Body of pancreas (tissue), 4 donors: ENCODE results near the gene ADGRV1. TPM values are rescaled to one million over a fixed set of nuclear protein-coding genes. Genes with fewer than 3 reads are reported as not detected.

Experiments
- ATAC-seq: fragments of 150-250 bp; one replicate; pipeline ENCODE4 v1.9.1; 2016
- DNase-seq, 4 donors: peaks; one replicate each; pipeline ENCODE4 v3.0.0-alpha.2; 2019
- H3K27ac ChIP-seq, 4 donors: fragments of 200-600 bp; sonication (generic); 1 replicate in 3 of 4; 2 replicates in 1 of 4; pipeline versions ENCODE4 v1.5.1 to v1.6.1; 2016 to 2019; ENCODE audit warnings: mild to moderate bottlenecking in 1 of 4, mixed read lengths in 1 of 4, moderate library complexity in 1 of 4
- H3K27me3 ChIP-seq, 2 donors: fragments of 200-600 bp; sonication (generic); one replicate each; pipeline ENCODE4 v1.6.0; 2016; ENCODE audit warnings: mild to moderate bottlenecking in 1 of 2
- H3K36me3 ChIP-seq, 2 donors: fragments of 200-600 bp; sonication (generic); replicated peaks in 1 of 2; 2 replicates each; pipeline ENCODE4 v1.5.1; 2016; ENCODE audit warnings: low read depth in 2 of 2; ENCODE audit not compliant: insufficient read depth in 1 of 2
- H3K4me1 ChIP-seq: fragments of 200-600 bp; sonication (generic); one replicate; pipeline ENCODE4 v1.6.0; 2016
- H3K4me3 ChIP-seq, 2 donors: fragments of 200-600 bp; sonication (generic); 1 replicate in 1 of 2; 2 replicates in 1 of 2; pipeline ENCODE4 v1.5.1; 2016 to 2019
- H3K9me3 ChIP-seq, 3 donors: fragments of 200-600 bp; sonication (generic); 1 replicate in 2 of 3; 2 replicates in 1 of 3; pipeline ENCODE4 v1.5.1; 2016
- POLR2A ChIP-seq, 3 donors: fragments of 450-650 bp; IDR thresholded peaks; one replicate each; pipeline ENCODE4 v1.6.1; 2016; ENCODE audit warnings: antibody characterized with exemption in 3 of 3, mild to moderate bottlenecking in 2 of 3
- WGBS, 2 donors: methylation state at CpG; one replicate each; pipeline ENCODE4 v1.1.5; 2017; 5-methylcytosine and 5-hydroxymethylcytosine counted together
- intact Hi-C: fragments of 100-400 bp; cut with DNase I; formaldehyde crosslinking; loops from one replicate; pipeline ENCODE4 v1.15.1; 2023
- total RNA-seq, 2 donors: library from RNA; depleted of rRNA; stranded (reverse); fragments of >200 nt; gene quantifications; one replicate each; pipeline ENCODE4 v1.1.0, GENCODE V29; 2016
- TF ChIP-seq, protein P1 (sequence below), 7 experiments: fragments of 450-650 bp in 4 of 7; fragments of 200-600 bp in 3 of 7; sonication (generic) in 3 of 7; IDR thresholded peaks; one replicate each; pipeline ENCODE4 v1.5.1; 2016 to 2019; ENCODE audit warnings: antibody characterized with exemption in 7 of 7

The ADGRV1 gene
- total RNA-seq, 2 donors from 2014 or later, result 19.2 to 21.4 TPM

DNA sequence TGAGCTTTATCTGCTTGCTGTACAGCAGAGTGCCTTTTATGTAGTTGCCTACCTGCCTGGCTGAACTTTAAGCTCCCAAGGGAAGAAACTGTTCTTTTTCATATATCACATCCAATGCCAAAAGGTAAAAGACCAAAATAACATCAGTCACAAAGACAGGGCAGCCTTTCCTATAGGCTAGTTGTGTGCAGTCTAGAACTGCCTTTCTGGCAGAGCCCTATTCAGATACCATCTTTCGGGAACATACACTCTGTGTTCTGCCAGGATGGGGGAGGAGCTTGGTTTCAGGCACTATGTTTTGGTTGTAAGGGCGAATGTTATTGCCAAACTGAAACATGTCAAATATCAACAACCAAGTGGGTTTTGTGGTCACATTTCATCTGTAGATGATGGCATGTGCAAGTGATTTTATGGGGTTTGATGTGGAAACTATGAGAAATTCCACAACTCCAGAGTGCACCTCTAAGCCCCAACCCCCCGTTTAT lies 314.5 kb downstream of the ADGRV1 start:
- Histone ChIP-seq H3K36me3 (no peaks in the 10 kb centered on the region), H3K27me3 (no peaks in the 10 kb centered on the region), H3K9me3 (no peaks in the 10 kb centered on the region), H3K4me3 (no peak overlapping the region), H3K4me1 (peaks cover 8% of the 10 kb centered on the region), H3K27ac (no peak overlapping the region)
- TF ChIP-seq, protein P1, sequence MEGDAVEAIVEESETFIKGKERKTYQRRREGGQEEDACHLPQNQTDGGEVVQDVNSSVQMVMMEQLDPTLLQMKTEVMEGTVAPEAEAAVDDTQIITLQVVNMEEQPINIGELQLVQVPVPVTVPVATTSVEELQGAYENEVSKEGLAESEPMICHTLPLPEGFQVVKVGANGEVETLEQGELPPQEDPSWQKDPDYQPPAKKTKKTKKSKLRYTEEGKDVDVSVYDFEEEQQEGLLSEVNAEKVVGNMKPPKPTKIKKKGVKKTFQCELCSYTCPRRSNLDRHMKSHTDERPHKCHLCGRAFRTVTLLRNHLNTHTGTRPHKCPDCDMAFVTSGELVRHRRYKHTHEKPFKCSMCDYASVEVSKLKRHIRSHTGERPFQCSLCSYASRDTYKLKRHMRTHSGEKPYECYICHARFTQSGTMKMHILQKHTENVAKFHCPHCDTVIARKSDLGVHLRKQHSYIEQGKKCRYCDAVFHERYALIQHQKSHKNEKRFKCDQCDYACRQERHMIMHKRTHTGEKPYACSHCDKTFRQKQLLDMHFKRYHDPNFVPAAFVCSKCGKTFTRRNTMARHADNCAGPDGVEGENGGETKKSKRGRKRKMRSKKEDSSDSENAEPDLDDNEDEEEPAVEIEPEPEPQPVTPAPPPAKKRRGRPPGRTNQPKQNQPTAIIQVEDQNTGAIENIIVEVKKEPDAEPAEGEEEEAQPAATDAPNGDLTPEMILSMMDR (IDR thresholded peaks at IDR 0.05), result no peak
- no peak for TF ChIP-seq POLR2A (IDR thresholded peaks at IDR 0.05)
- 52 to 64% methylated on average over 3 of the region's 3 CpGs for WGBS, 2 donors
- DNase-seq (peak; percentile 16 to 52 (median 20)), ATAC-seq (peak; percentile 64)
- intact Hi-C loops, result loop anchor here (10.0 kb wide), 1 partner anchor 352 kb away; no protein-coding TSS in a partner anchor

DNA sequence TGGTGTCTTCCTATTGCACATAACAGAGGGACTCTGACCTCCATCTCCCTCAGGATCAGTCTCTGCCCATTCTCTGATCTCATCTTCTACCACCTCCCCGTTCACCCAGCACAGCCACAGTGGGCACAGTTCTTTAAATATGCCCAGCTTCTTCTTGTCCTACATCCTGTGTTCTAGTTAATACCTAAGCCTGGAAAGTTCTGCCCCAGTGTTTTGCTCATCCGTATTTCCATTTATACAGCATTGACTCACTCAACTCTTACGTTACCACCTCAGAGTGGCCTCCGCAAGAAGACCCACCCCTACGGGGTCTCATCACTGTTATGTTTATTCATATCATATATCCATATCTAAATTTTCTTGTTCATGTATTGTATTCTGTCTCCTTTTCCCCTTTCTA lies 315.5 kb downstream of the ADGRV1 start:
- no peak for TF ChIP-seq POLR2A (IDR thresholded peaks at IDR 0.05)
- TF ChIP-seq, protein P1 (IDR thresholded peaks at IDR 0.05), result no peak
- no peak for ATAC-seq
- Histone ChIP-seq H3K36me3 (no peaks in the 10 kb centered on the region), H3K27ac (no peak overlapping the region), H3K9me3 (no peaks in the 10 kb centered on the region), H3K4me1 (peaks cover 15% of the 10 kb centered on the region), H3K4me3 (no peak overlapping the region), H3K27me3 (no peaks in the 10 kb centered on the region)
- intact Hi-C loops, result loop anchor here (10.0 kb wide), 1 partner anchor 351 kb away; no protein-coding TSS in a partner anchor
- no peak for DNase-seq
- 93 to 96% methylated on average over 5 of the region's 5 CpGs for WGBS, 2 donors

- TF ChIP-seq POLR2A (IDR thresholded peaks at IDR 0.05), result no peak
- TF ChIP-seq, protein P1 (IDR thresholded peaks at IDR 0.05), result no peak
- Histone ChIP-seq H3K4me3 (no peak overlapping the region), H3K27me3 (no peaks in the 10 kb centered on the region), H3K9me3 (no peaks in the 10 kb centered on the region), H3K4me1 (peaks cover 15% of the 10 kb centered on the region), H3K36me3 (no peaks in the 10 kb centered on the region), H3K27ac (no peak overlapping the region)
- ATAC-seq (no peak), DNase-seq (no peak)
- intact Hi-C loops, result loop anchor here (10.0 kb wide), 1 partner anchor 349 kb away; no protein-coding TSS in a partner anchor
These were observed 316.9 kb downstream of the ADGRV1 start for GRCh38 chr5:90875456-90875855.

DNA sequence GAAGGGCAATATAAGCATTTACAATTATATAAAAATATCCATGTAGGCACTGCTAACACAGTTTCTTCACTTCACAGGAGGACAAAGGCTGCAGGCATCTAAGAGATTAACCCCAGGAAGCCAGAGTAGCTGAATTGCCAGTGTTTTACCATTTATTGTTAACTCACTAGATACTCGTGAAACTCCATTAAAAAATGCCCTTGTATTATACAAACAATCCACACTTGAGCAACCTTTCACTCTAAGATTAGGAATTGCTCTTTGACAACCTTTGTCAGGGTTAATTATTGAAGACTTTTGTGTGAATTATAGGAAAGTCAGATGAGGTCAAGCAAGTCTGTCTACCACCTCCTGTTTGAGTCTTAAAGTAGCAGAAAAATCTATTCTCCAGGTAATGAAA lies 317.8 kb downstream of the ADGRV1 start:
- H3K36me3 ChIP-seq, result no peaks in the 10 kb centered on the region

More for the DNA sequence above, 317.8 kb downstream of the ADGRV1 start:
- H3K4me3 ChIP-seq, result no peak overlapping the region
- no peaks in the 10 kb centered on the region for H3K9me3 ChIP-seq
- H3K27me3 ChIP-seq, result no peaks in the 10 kb centered on the region
- 15 to 22% methylated on average over 1 of the region's 1 CpG for WGBS, 2 donors
- intact Hi-C loops, result loop anchor here (10.0 kb wide), 1 partner anchor 348 kb away; no protein-coding TSS in a partner anchor
- peaks cover 15% of the 10 kb centered on the region for H3K4me1 ChIP-seq
- no peak overlapping the region for H3K27ac ChIP-seq
- no peak for ATAC-seq
- no peak for DNase-seq
- no peak for TF ChIP-seq POLR2A (IDR thresholded peaks at IDR 0.05)
- TF ChIP-seq, protein P1 (IDR thresholded peaks at IDR 0.05), result no peak
